ENCODE measurements around the gene COQ7.

Gene COQ7

DNA sequence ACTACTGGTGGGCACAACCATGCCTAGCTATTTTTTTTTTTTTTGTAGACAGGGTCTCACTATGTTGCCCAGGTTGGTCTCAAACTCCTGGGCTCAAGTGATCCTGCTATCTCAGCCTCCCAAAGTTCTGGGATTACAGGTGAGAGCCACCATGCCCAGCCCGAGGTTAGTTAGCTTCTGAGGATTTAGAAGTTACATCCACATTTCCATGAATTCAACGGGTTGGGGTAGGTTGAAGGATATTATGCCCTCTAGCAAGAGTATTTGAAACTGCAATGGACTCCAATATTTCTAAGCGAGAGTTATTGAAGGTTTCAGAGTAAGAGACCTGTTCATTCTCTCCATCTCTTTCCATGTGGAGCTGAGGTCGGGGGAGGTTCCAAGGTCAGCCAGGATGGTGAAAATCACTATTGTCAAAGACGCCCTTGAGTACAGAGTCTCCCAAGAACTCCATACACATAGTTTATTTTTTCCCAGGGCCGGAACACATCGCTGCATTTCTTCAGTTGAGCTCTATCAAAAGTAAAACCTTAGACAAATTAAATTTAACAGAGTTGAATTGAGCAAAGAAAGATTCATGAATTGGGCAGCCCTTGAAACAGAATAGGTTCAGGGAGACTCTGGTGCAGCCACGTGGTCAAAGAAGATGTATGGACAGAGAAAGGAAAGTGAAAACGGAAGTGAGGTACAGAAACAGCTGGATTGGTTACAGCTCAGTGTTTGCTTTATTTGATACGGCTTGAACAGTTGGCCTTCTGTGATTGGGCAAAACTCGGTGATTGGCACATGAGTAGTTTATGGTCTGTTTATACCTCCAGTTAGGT is 27.3 kb downstream of the COQ7 start:
- H3K9me3 ChIP-seq (ENCODE audit: control insufficient read depth in 5 of 5, low read length in 5 of 5), result no peaks in the 10 kb centered on the region
- H3K27ac ChIP-seq (ENCODE audit: low read depth, low read length), result no peak overlapping the region
- no peaks in the 10 kb centered on the region for H3K36me3 ChIP-seq (ENCODE audit: control insufficient read depth in 5 of 5, insufficient read depth in 5 of 5, low read length in 5 of 5)
- no peaks in the 10 kb centered on the region for H3K27me3 ChIP-seq (ENCODE audit: control insufficient read depth in 5 of 5, insufficient read depth in 4 of 5, low read length in 5 of 5)
- peaks cover 0 to 7% (median 4%) of the 10 kb centered on the region in 5 donors for H3K4me1 ChIP-seq (ENCODE audit: control insufficient read depth in 5 of 5, insufficient read depth in 5 of 5, low read length in 5 of 5)
- H3K9ac ChIP-seq (ENCODE audit: low read length in 5 of 5), result no peak overlapping the region
- H3K4me3 ChIP-seq (ENCODE audit: low read depth in 1 of 5, low read length in 5 of 5), result no peak overlapping the region

DNA sequence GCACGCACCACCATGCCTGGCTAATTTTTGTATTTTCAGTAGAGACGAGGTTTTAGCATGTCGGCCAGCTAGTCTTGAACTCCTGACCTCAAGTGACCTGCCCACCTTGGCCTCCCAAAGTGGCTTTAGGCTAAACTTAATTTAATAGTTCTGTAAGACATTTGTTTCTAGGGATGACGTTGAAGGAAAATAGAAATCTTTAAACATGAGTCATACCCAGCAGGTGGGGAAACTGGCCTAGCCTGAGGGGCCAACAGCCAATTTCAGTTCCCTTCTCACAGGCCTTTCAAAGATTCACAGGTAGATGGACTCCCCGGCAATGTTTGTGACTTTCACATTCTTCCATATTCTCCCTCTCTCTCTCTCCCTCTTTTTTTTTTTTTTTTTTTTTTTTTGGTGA is 28.2 kb downstream of the COQ7 start:
- Histone ChIP-seq H3K36me3 (ENCODE audit: control insufficient read depth in 5 of 5, insufficient read depth in 5 of 5, low read length in 5 of 5) (no peaks in the 10 kb centered on the region), H3K27ac (ENCODE audit: low read depth, low read length) (no peak overlapping the region), H3K9ac (ENCODE audit: low read length in 5 of 5) (no peak overlapping the region), H3K4me1 (ENCODE audit: control insufficient read depth in 5 of 5, insufficient read depth in 5 of 5, low read length in 5 of 5) (peaks cover 0 to 7% (median 4%) of the 10 kb centered on the region in 5 donors), H3K27me3 (ENCODE audit: control insufficient read depth in 5 of 5, insufficient read depth in 4 of 5, low read length in 5 of 5) (no peaks in the 10 kb centered on the region), H3K9me3 (ENCODE audit: control insufficient read depth in 5 of 5, low read length in 5 of 5) (peaks cover 0 to 4% (median 0%) of the 10 kb centered on the region in 5 donors), H3K4me3 (ENCODE audit: low read depth in 1 of 5, low read length in 5 of 5) (no peak overlapping the region)

DNA sequence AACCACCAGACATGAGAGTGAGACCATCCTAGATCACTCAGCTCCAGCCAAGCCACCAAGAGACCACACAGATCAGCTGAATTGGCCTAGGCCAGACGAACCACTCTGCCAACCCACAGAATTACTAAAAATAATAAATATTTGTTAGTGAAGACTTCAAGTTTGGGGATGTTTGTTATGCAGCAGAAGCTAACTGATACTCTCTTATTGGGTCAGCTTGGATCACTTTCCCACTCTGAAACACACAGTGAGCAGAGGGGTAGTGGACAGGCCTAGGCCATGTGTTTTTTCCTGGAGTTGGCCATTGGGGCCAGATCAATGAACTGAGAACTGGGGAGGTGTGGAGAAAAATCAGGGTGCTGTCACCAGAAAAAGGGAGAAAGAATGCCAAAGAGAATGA is 30.8 kb downstream of the COQ7 start:
- H3K27ac ChIP-seq (ENCODE audit: low read depth, low read length), result no peak overlapping the region
- H3K4me1 ChIP-seq (ENCODE audit: control insufficient read depth in 5 of 5, insufficient read depth in 5 of 5, low read length in 5 of 5), result no peaks in the 10 kb centered on the region

DNA sequence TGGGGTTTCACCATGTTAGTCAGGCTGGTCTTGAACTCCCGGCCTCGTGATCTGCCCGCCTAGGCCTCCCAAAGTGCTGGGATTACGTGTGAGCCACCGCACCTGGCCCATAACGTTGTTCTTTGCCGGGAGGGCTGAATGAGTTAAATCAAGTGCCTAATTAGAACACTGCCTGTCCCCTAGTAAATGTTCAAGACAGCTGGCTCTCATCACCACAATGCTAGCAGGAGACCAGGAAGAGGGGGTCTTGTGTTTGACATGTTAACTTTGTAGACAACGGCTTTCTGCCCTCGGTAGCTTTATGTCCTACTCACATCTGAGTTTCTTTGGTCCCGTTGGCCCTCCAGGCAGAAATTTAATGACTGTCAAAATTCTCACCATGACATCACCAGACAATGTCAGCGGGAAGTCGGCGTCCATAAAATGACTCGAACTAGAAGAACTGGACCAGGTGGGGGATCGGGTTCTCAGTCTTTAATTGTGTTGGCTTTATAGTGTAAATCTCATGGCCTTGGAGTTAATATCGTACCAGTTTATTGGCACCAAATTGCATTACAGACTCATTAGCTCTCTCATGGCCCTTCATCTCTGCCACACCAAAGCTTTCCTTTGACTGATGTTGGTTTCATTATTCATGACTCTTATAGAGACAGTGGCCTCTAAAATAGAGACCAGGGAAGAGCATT is 34.9 kb downstream of the COQ7 start:
- H3K27me3 ChIP-seq (ENCODE audit: control insufficient read depth in 5 of 5, insufficient read depth in 4 of 5, low read length in 5 of 5), result no peaks in the 10 kb centered on the region
- H3K9ac ChIP-seq (ENCODE audit: low read length in 5 of 5), result no peak overlapping the region
- no peak overlapping the region for H3K4me3 ChIP-seq (ENCODE audit: low read depth in 1 of 5, low read length in 5 of 5)
- no peak overlapping the region for H3K27ac ChIP-seq (ENCODE audit: low read depth, low read length)
- H3K9me3 ChIP-seq (ENCODE audit: control insufficient read depth in 5 of 5, low read length in 5 of 5), result peaks cover 0 to 4% (median 0%) of the 10 kb centered on the region in 5 donors
- peaks cover 0 to 19% (median 11%) of the 10 kb centered on the region in 5 donors for H3K4me1 ChIP-seq (ENCODE audit: control insufficient read depth in 5 of 5, insufficient read depth in 5 of 5, low read length in 5 of 5)
- H3K36me3 ChIP-seq (ENCODE audit: control insufficient read depth in 5 of 5, insufficient read depth in 5 of 5, low read length in 5 of 5), result no peaks in the 10 kb centered on the region

More for the DNA sequence above, 30.8 kb downstream of the COQ7 start:
- Histone ChIP-seq H3K4me3 (ENCODE audit: low read depth in 1 of 5, low read length in 5 of 5) (no peak overlapping the region), H3K9ac (ENCODE audit: low read length in 5 of 5) (no peak overlapping the region), H3K27me3 (ENCODE audit: control insufficient read depth in 5 of 5, insufficient read depth in 4 of 5, low read length in 5 of 5) (no peaks in the 10 kb centered on the region), H3K36me3 (ENCODE audit: control insufficient read depth in 5 of 5, insufficient read depth in 5 of 5, low read length in 5 of 5) (no peaks in the 10 kb centered on the region), H3K9me3 (ENCODE audit: control insufficient read depth in 5 of 5, low read length in 5 of 5) (peaks cover 0 to 4% (median 0%) of the 10 kb centered on the region in 5 donors)

DNA sequence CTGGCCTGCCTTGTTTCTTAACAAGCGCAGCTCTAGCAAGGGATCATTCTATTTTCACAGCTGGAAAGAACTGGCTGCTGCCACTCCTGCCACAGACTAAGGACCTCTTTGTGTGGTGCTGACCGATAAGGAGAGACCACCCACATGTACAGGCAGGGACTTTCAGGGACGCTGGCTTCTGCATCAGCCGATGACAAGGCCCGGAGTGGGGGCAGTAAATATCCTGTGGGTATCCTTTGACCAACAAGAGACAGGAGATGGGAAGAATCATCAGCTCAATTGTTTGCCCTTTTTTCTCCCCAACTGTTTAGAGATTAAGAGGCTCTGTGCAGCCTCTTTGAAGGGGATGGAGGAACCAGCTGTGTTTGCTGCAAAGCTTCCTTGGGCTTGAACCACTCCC is 37.2 kb downstream of the COQ7 start:
- Histone ChIP-seq H3K27me3 (ENCODE audit: control insufficient read depth in 5 of 5, insufficient read depth in 4 of 5, low read length in 5 of 5) (no peaks in the 10 kb centered on the region), H3K4me3 (ENCODE audit: low read depth in 1 of 5, low read length in 5 of 5) (no peak overlapping the region), H3K36me3 (ENCODE audit: control insufficient read depth in 5 of 5, insufficient read depth in 5 of 5, low read length in 5 of 5) (no peaks in the 10 kb centered on the region), H3K27ac (ENCODE audit: low read depth, low read length) (no peak overlapping the region), H3K9me3 (ENCODE audit: control insufficient read depth in 5 of 5, low read length in 5 of 5) (peaks cover 0 to 4% (median 0%) of the 10 kb centered on the region in 5 donors), H3K4me1 (ENCODE audit: control insufficient read depth in 5 of 5, insufficient read depth in 5 of 5, low read length in 5 of 5) (peaks cover 0 to 22% (median 17%) of the 10 kb centered on the region in 5 donors), H3K9ac (ENCODE audit: low read length in 5 of 5) (no peak overlapping the region)

DNA sequence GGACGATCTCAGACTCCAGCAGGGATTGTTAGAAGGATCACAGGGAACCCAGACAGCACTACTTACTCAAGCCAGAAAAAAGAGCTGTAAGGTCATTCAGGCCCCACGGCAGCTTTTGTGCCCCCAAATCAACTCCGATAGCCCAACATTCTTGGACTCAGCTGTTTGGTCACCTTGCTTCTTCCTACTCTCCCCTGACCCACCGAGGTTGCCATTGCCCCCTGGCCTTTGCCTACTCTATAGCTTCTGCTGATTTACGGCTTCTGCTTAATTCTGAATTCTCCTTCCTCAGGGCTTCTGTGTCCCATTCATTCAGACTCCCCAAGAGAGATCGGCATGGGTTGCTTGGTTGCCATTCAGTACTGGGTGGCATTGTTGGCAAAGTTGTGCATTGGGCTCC is 37.7 kb downstream of the COQ7 start:
- Histone ChIP-seq H3K36me3 (ENCODE audit: control insufficient read depth in 5 of 5, insufficient read depth in 5 of 5, low read length in 5 of 5) (no peaks in the 10 kb centered on the region), H3K4me3 (ENCODE audit: low read depth in 1 of 5, low read length in 5 of 5) (no peak overlapping the region), H3K9me3 (ENCODE audit: control insufficient read depth in 5 of 5, low read length in 5 of 5) (peaks cover 0 to 1% (median 0%) of the 10 kb centered on the region in 5 donors), H3K4me1 (ENCODE audit: control insufficient read depth in 5 of 5, insufficient read depth in 5 of 5, low read length in 5 of 5) (peaks cover 0 to 22% (median 17%) of the 10 kb centered on the region in 5 donors), H3K27ac (ENCODE audit: low read depth, low read length) (no peak overlapping the region), H3K9ac (ENCODE audit: low read length in 5 of 5) (no peak overlapping the region), H3K27me3 (ENCODE audit: control insufficient read depth in 5 of 5, insufficient read depth in 4 of 5, low read length in 5 of 5) (no peaks in the 10 kb centered on the region)

DNA sequence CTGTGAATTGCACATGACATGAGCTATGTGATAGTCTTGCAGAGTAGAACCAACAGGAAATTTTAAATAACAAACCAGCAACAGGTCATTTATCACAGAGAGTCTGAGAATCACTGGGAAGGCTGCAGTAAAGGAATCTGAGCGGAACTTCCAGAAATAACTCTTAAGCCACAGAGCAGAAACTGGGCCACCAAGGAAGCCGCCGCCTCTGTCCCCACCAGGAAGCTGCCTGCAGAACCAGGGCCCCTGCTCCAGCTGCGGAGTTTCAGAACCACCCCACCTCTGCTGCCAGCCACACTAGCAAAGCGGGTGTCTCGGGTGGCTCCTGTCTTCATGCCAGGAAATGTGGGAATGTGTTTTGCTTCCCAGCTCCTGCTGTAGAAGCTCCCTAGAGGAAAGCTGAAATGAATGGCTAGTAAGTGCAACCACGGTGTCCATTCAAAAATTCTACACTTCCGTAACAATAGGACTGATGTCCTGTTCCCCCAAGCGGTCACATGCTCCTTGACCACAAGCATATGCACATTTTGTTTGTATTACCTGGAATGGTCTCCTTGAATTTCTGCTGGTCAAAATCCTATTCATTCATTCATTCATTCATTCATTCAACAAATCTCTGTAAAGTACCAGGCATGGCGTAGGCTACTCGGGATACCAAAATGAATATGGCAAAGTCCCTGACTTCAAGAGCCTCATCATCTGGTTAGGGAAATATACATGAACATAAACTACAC is 38.6 kb downstream of the COQ7 start:
- no peaks in the 10 kb centered on the region for H3K36me3 ChIP-seq (ENCODE audit: control insufficient read depth in 5 of 5, insufficient read depth in 5 of 5, low read length in 5 of 5)
- no peaks in the 10 kb centered on the region for H3K27me3 ChIP-seq (ENCODE audit: control insufficient read depth in 5 of 5, insufficient read depth in 4 of 5, low read length in 5 of 5)
- H3K9me3 ChIP-seq (ENCODE audit: control insufficient read depth in 5 of 5, low read length in 5 of 5), result no peaks in the 10 kb centered on the region
- no peak overlapping the region for H3K4me3 ChIP-seq (ENCODE audit: low read depth in 1 of 5, low read length in 5 of 5)
- peaks cover 0 to 22% (median 17%) of the 10 kb centered on the region in 5 donors for H3K4me1 ChIP-seq (ENCODE audit: control insufficient read depth in 5 of 5, insufficient read depth in 5 of 5, low read length in 5 of 5)
- no peak overlapping the region for H3K9ac ChIP-seq (ENCODE audit: low read length in 5 of 5)
- no peak overlapping the region for H3K27ac ChIP-seq (ENCODE audit: low read depth, low read length)

GRCh38 chr16:19106625-19107020 is 39.2 kb downstream of the COQ7 start:
- H3K9me3 ChIP-seq (ENCODE audit: control insufficient read depth in 5 of 5, low read length in 5 of 5), result no peaks in the 10 kb centered on the region
- H3K27ac ChIP-seq (ENCODE audit: low read depth, low read length), result no peak overlapping the region
- H3K4me1 ChIP-seq (ENCODE audit: control insufficient read depth in 5 of 5, insufficient read depth in 5 of 5, low read length in 5 of 5), result peaks cover 0 to 22% (median 17%) of the 10 kb centered on the region in 5 donors
- no peak overlapping the region for H3K9ac ChIP-seq (ENCODE audit: low read length in 5 of 5)
- no peak overlapping the region for H3K4me3 ChIP-seq (ENCODE audit: low read depth in 1 of 5, low read length in 5 of 5)
- H3K27me3 ChIP-seq (ENCODE audit: control insufficient read depth in 5 of 5, insufficient read depth in 4 of 5, low read length in 5 of 5), result no peaks in the 10 kb centered on the region
- H3K36me3 ChIP-seq (ENCODE audit: control insufficient read depth in 5 of 5, insufficient read depth in 5 of 5, low read length in 5 of 5), result no peaks in the 10 kb centered on the region

- H3K27me3 ChIP-seq (ENCODE audit: control insufficient read depth in 5 of 5, insufficient read depth in 4 of 5, low read length in 5 of 5), result no peaks in the 10 kb centered on the region
- H3K36me3 ChIP-seq (ENCODE audit: control insufficient read depth in 5 of 5, insufficient read depth in 5 of 5, low read length in 5 of 5), result no peaks in the 10 kb centered on the region
- H3K4me1 ChIP-seq (ENCODE audit: control insufficient read depth in 5 of 5, insufficient read depth in 5 of 5, low read length in 5 of 5), result peaks cover 0 to 34% (median 23%) of the 10 kb centered on the region in 5 donors
- no peaks in the 10 kb centered on the region for H3K9me3 ChIP-seq (ENCODE audit: control insufficient read depth in 5 of 5, low read length in 5 of 5)
- no peak overlapping the region for H3K27ac ChIP-seq (ENCODE audit: low read depth, low read length)
- H3K4me3 ChIP-seq (ENCODE audit: low read depth in 1 of 5, low read length in 5 of 5), result no peak overlapping the region
- no peak overlapping the region for H3K9ac ChIP-seq (ENCODE audit: low read length in 5 of 5)
Observed at GRCh38 chr16:19108409-19109287, 41.2 kb downstream of the COQ7 start.

Data from subcutaneous abdominal adipose tissue (tissue), 5 donors.